Uterus (tissue), 2 donors: Measurements from ENCODE around the gene MALT1.

Experiments
- POLR2A ChIP-seq, 2 donors: fragments of 450-650 bp; IDR thresholded peaks; one replicate each; pipeline ENCODE4 v1.6.1; 2016; ENCODE audit warnings: antibody characterized with exemption in 2 of 2, mild to moderate bottlenecking in 1 of 2, moderate library complexity in 1 of 2
- TF ChIP-seq, protein P1 (sequence below), 4 experiments: fragments of 200-600 bp in 2 of 4; fragments of 450-650 bp in 2 of 4; sonication (generic) in 2 of 4; IDR thresholded peaks; one replicate each; pipeline ENCODE4 v1.5.1; 2016 to 2019; ENCODE audit warnings: antibody characterized with exemption in 4 of 4, mild to moderate bottlenecking in 2 of 4, moderate library complexity in 1 of 4

GRCh38 chr18:58766164-58766563 is 94.9 kb downstream of the MALT1 start:
- TF ChIP-seq, protein P1, sequence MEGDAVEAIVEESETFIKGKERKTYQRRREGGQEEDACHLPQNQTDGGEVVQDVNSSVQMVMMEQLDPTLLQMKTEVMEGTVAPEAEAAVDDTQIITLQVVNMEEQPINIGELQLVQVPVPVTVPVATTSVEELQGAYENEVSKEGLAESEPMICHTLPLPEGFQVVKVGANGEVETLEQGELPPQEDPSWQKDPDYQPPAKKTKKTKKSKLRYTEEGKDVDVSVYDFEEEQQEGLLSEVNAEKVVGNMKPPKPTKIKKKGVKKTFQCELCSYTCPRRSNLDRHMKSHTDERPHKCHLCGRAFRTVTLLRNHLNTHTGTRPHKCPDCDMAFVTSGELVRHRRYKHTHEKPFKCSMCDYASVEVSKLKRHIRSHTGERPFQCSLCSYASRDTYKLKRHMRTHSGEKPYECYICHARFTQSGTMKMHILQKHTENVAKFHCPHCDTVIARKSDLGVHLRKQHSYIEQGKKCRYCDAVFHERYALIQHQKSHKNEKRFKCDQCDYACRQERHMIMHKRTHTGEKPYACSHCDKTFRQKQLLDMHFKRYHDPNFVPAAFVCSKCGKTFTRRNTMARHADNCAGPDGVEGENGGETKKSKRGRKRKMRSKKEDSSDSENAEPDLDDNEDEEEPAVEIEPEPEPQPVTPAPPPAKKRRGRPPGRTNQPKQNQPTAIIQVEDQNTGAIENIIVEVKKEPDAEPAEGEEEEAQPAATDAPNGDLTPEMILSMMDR (IDR thresholded peaks at IDR 0.05): no peak
- TF ChIP-seq POLR2A (IDR thresholded peaks at IDR 0.05): no peak
